ENCODE measurements around the gene MTFR1L.

The MTFR1L gene

GRCh38 chr1:25878690-25879089, 58.9 kb downstream of the MTFR1L start:
- no peak for DNase-seq (ENCODE audit: low spot score)

GRCh38 chr1:25879675-25880074, 59.9 kb downstream of the MTFR1L start:
- DNase-seq (ENCODE audit: low spot score), result no peak

- no peak for DNase-seq (ENCODE audit: low spot score)
Measured at GRCh38 chr1:25880518-25880917, 60.8 kb downstream of the MTFR1L start.

GRCh38 chr1:25881266-25881665, 61.5 kb downstream of the MTFR1L start:
- DNase-seq (ENCODE audit: low spot score), result no peak
